ENCODE data around the gene TBXT.
"Not testable (repeated sequence)": the region's sequence is repeated elsewhere in the genome, so short reads cannot be mapped to it uniquely, and the experiment has no call there.

The TBXT gene

GRCh38 chr6:166169549-166170421, 2.1 kb upstream of the TBXT start:
- no peak for DNase-seq

DNA sequence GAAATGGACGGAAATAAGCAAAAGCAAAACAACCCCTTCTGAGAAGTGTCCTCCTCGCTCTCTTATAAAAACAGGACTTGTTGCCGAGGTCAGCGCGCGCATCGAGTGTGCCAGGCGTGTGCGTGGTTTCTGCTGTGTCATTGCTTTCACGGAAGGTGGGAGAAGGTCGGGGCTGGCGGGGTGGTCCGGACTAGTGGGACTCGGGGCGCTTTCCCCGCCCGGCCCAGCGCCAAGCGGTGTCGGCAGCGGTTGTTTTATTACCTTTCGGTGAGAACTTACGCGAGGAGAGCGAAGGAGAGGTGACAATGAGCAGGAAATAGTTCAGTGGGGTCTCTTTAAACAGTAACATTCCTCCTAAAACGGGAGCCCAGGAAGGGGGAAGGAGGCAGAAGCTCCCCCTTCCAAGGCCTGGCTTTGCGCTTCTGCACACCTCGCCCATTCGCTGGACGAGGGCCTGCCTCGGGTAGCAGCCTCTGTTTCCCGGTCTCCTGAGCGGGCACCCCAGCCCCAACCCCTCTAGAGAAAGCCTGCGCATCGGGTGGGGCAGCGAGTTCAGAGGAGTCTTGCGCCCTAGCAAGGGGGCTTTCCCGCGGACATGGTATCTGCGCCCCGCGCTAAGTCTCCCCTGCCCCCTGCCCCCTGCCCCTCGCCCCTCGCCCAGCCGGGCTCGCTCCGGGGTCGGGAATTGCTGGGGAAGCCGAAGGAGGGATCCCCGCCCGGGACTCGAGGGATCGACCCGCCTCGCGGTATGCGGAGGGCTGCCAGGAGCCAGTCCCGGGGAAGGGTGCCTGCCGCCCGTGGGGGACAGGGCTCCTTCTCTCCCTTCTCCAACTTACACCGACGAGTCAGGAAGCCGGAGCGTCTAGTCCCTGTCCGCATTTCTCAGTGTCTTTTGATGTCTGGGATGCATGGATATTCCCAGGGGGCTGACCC, 1.2 kb upstream of the TBXT start:
- DNase-seq: no peak

DNA sequence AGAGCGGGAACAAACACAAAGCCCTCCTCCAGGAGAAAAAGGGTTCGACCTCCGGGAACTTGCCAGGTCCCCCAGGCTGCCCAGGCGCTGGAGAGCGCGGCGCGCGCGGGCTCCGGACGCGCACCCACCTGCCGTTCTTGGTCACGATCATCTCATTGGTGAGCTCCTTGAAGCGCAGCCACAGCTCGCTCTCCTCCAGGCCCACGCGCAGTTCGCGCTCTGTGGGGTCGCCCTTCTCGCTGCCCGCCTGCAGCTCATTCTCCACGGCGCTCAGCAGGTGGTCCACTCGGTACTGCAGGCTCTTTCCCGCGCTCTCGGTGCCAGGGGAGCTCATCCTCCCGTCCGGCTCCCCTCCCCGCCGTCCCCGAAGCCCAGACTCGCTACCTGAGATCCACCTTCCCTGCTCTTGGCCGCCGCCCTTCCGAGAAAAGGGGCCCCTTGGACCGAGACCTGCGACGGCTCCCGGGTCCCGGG, 356 bp downstream of the TBXT start:
- DNase-seq: no peak

- DNase-seq: no peak
Observed at GRCh38 chr6:166166314-166167257, 1.1 kb downstream of the TBXT start.

- no peak for DNase-seq
Observed at GRCh38 chr6:166165558-166166313, 1.9 kb downstream of the TBXT start.

GRCh38 chr6:166162599-166163342, 4.9 kb downstream of the TBXT start:
- DNase-seq: no peak

DNA sequence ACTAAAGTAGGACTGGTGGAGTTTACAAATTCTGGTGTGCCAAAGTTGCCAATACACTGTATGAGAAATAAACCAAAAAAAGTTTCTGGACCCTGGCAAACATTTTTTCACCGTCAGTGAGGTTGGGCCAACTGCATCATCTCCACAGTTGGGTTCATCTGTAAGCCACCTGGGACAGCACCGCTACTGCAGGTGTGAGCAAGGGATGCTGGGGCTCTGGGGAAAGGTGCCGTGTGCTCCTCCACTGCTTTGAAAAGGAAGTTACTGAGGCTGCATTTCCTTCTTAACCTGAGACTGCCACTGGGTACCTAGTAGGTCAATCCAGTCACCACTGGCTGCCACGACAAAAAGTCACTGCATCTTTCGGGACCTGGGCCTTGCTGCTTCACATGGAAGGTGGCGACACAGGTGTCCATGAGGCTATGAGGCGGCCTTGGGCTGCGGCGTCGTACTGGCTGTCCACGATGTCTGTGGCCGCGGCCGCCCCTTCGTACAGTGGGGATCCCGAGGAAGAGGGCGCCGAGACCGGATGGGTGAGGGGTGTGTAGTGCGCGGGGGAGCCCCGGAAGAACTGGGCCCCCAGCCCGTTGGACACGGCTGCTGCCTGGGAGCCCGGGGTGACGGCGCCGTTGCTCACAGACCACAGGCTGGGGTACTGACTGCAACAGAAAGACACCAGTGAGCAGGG, 9.6 kb downstream of the TBXT start:
- no peak for DNase-seq

- no peak for DNase-seq
Observed at GRCh38 chr6:166156942-166157341, 10.7 kb downstream of the TBXT start.

GRCh38 chr6:166153966-166154365, 13.7 kb downstream of the TBXT start:
- no peak for DNase-seq

- peak; percentile 61 for DNase-seq
Observed at GRCh38 chr6:166152660-166153059, 15.0 kb downstream of the TBXT start.

DNA sequence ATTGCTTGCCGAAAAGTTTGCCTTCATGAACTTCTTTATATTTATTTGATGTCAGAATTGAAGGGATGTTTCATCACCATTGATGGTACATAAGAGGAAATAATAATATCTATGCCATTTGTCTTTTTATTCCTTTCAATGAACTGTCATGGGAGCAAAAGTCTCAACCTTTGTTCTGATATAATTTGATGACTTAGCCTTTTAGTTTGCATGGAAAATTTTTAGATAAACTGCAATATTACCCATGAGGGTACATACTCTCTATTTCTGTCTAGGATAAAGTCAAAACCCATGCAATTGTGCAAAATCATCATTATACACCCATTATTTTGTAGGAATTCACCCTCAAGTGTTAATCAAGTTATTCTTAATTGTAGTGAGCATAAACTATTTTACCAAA, 15.9 kb downstream of the TBXT start:
- DNase-seq: no peak

GRCh38 chr6:166145751-166146150, 21.9 kb downstream of the TBXT start:
- no peak for DNase-seq

GRCh38 chr6:166143011-166143410, 24.6 kb downstream of the TBXT start:
- DNase-seq: no peak

DNA sequence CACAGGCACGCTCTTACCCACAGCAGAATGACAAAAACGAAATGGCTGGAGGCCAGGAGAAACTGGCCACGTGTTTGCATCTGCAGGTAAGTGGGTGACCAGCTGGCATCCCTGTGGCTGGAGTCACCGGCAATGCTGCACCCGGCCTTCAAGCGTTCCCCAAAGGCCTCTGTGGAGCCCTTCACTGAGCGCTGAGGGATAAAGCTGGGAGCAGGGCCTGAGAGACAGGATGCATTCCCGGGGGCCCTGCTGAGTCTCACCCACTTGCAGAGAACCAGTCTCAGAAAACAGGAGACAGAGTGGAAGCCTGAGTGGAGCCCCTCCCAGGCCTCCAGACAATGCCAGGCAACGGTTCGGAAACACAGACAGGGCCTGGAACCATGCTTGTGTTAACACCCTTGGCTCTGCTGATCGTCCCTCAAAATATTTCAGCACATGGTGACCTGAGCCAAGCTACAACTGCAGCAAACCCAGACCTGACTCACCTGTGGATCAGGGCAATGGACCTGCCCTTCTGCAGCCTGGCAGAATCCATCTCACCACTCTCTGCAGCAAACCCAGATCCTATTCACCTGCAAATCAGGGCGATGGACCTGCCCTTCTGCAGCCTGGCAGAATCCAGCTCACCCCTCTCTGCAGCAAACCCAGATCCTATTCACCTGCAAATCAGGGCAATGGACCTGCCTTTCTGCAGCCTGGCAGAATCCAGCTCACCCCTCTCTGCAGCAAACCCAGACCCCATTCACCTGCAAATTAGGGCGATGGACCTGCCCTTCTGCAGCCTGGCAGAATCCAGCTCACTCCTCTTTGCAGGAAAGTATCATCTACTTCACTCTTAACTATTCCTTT, 39.8 kb downstream of the TBXT start:
- DNase-seq: no peak

- DNase-seq: not testable (repeated sequence)
Observed at GRCh38 chr6:166123115-166123514, 44.5 kb downstream of the TBXT start.

GRCh38 chr6:166121726-166122125, 45.9 kb downstream of the TBXT start:
- DNase-seq: no peak

- DNase-seq: no peak
Observed at GRCh38 chr6:166119116-166119911, 48.3 kb downstream of the TBXT start.

DNA sequence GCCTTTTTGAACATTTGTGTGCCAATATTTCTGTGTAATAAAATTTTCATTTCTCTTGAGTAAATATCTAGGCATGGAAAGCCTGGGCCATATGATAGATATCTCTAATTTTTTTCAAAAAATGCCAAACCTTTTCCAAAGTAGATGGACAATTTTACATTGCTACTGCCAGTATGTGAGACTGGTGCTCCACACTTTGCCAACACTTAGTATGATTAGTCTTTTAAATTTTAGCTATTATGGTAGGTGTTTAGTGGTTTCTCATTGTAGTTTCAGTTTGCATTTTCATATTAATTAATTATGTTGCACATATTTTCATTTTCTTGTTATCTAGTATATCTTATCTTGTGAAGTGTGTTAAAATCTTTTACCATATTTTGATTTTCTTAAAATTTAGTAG, 52.0 kb downstream of the TBXT start:
- no peak for DNase-seq

DNA sequence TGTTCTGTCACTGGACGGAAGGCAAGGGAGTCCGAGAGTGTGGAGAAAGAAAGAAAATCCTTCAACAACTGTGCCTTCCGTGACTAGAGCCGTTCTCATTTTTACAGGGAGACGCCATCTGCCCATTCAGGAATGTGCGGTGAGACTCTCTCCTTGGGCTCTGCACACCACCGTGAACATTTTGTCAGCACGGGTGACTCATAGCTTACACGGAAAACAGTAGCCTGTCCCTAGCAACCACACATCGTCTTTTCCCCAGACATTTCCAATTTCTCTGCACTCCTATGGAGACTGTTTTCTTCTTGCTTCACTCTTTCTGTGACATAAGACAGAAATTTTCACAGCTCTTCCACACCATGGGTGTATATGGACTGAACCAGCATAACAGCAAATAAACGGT, 55.1 kb downstream of the TBXT start:
- peak; percentile 40 for DNase-seq
